Measurements from ENCODE around the gene GIGYF2.

DNA sequence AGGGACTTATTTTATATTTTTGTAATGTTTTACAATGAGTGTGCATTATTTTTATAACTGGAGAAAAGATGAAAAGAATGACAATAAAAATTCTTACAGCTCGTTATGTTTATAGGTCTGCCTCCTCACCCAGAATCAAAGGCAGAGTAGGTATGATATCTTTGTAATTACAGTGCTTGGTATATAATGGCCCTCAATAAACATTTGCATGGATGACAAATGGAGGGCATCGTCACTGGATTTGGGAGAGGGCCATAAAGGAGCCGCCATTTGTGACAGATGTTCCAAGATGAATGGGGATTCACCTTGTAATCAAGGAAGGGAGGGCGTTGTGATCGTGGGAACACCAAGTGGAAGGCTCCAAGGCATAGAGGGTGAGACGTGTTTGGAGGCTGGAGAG is 22.6 kb upstream of the GIGYF2 start:
- TF ChIP-seq, protein P1, sequence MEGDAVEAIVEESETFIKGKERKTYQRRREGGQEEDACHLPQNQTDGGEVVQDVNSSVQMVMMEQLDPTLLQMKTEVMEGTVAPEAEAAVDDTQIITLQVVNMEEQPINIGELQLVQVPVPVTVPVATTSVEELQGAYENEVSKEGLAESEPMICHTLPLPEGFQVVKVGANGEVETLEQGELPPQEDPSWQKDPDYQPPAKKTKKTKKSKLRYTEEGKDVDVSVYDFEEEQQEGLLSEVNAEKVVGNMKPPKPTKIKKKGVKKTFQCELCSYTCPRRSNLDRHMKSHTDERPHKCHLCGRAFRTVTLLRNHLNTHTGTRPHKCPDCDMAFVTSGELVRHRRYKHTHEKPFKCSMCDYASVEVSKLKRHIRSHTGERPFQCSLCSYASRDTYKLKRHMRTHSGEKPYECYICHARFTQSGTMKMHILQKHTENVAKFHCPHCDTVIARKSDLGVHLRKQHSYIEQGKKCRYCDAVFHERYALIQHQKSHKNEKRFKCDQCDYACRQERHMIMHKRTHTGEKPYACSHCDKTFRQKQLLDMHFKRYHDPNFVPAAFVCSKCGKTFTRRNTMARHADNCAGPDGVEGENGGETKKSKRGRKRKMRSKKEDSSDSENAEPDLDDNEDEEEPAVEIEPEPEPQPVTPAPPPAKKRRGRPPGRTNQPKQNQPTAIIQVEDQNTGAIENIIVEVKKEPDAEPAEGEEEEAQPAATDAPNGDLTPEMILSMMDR (IDR thresholded peaks at IDR 0.05; ENCODE audit: low read depth, low read length) = no peak
- no peak for TF ChIP-seq EZH2phosphoT487 (IDR thresholded peaks at IDR 0.05; ENCODE audit: low read depth)

Measured in OCI-LY3 (cell line).